Measurements from ENCODE around the gene RASGEF1C. TPM values are rescaled to one million over a fixed set of nuclear protein-coding genes. Genes with fewer than 3 reads are reported as not detected.

Gene RASGEF1C
- polyA plus RNA-seq, 4 donors, result 0.46 to 0.75 (median 0.64) TPM

GRCh38 chr5:180107005-180107404 lies 102.0 kb downstream of the RASGEF1C start:
- DNase-seq (ENCODE audit: low read depth in 4 of 4, low spot score in 2 of 4), result no peak

GRCh38 chr5:180105827-180106312 lies 103.1 kb downstream of the RASGEF1C start:
- DNase-seq (ENCODE audit: low read depth in 4 of 4, low spot score in 2 of 4), result no peak

- DNase-seq (ENCODE audit: low read depth in 4 of 4, low spot score in 2 of 4), result no peak
These were observed 104.9 kb downstream of the RASGEF1C start for GRCh38 chr5:180104168-180104530.

- no peak for DNase-seq (ENCODE audit: low read depth in 4 of 4, low spot score in 2 of 4)
These were observed 105.4 kb downstream of the RASGEF1C start for GRCh38 chr5:180103487-180104167.

GRCh38 chr5:180102636-180103035 lies 106.4 kb downstream of the RASGEF1C start:
- no peak for DNase-seq (ENCODE audit: low read depth in 4 of 4, low spot score in 2 of 4)

GRCh38 chr5:180101451-180102105 lies 107.4 kb downstream of the RASGEF1C start:
- no peak for DNase-seq (ENCODE audit: low read depth in 4 of 4, low spot score in 2 of 4)

- DNase-seq (ENCODE audit: low read depth in 4 of 4, low spot score in 2 of 4), result no peak
These were observed 108.2 kb downstream of the RASGEF1C start for GRCh38 chr5:180100621-180101450.

- no peak for DNase-seq (ENCODE audit: low read depth in 4 of 4, low spot score in 2 of 4)
These were observed 109.0 kb downstream of the RASGEF1C start for GRCh38 chr5:180099733-180100611.

- no peak for DNase-seq (ENCODE audit: low read depth in 4 of 4, low spot score in 2 of 4)
These were observed 109.8 kb downstream of the RASGEF1C start for GRCh38 chr5:180098991-180099732.

- no peak for DNase-seq (ENCODE audit: low read depth in 4 of 4, low spot score in 2 of 4)
These were observed 110.5 kb downstream of the RASGEF1C start for GRCh38 chr5:180098526-180098925.

GRCh38 chr5:180097926-180098325 lies 111.1 kb downstream of the RASGEF1C start:
- DNase-seq (ENCODE audit: low read depth in 4 of 4, low spot score in 2 of 4), result no peak

- no peak for DNase-seq (ENCODE audit: low read depth in 4 of 4, low spot score in 2 of 4)
These were observed 111.7 kb downstream of the RASGEF1C start for GRCh38 chr5:180097163-180097894.

- DNase-seq (ENCODE audit: low read depth in 4 of 4, low spot score in 2 of 4), result no peak
These were observed 112.4 kb downstream of the RASGEF1C start for GRCh38 chr5:180096616-180097015.

- no peak for DNase-seq (ENCODE audit: low read depth in 4 of 4, low spot score in 2 of 4)
These were observed 113.5 kb downstream of the RASGEF1C start for GRCh38 chr5:180095545-180095944.

GRCh38 chr5:180093651-180094382 lies 115.2 kb downstream of the RASGEF1C start:
- DNase-seq (ENCODE audit: low read depth in 4 of 4, low spot score in 2 of 4), result no peak

GRCh38 chr5:180093241-180093640 lies 115.8 kb downstream of the RASGEF1C start:
- no peak for DNase-seq (ENCODE audit: low read depth in 4 of 4, low spot score in 2 of 4)

GRCh38 chr5:180090769-180091546 lies 118.1 kb downstream of the RASGEF1C start:
- DNase-seq (ENCODE audit: low read depth in 4 of 4, low spot score in 2 of 4), result no peak
